ENCODE data around the gene SLC38A10. TPM values are rescaled to one million over a fixed set of nuclear protein-coding genes. Genes with fewer than 3 reads are reported as not detected.

Gene SLC38A10
- total RNA-seq, 6 donors from 2014 or later = 90.6 to 208 (median 110) TPM

GRCh38 chr17:81298325-81298990 lies 3.4 kb upstream of the SLC38A10 start:
- TF ChIP-seq POLR2AphosphoS5 (IDR thresholded peaks at IDR 0.05) (peak in 1 of 2 donors; percentile 31), EP300 (IDR thresholded peaks at IDR 0.05) (peak in 1 of 4 donors; percentile 79), CTCF (IDR thresholded peaks at IDR 0.05) (no peak), POLR2A (IDR thresholded peaks at IDR 0.05) (peak in 1 of 4 donors; percentile 23)
- peak in 1 of 2 donors; percentile 47 for ATAC-seq (ENCODE audit: low FRiP score in 2 of 2)
- Histone ChIP-seq H3K27me3 (no peaks in the 10 kb centered on the region), H3K36me3 (no peaks in the 10 kb centered on the region), H3K4me1 (peaks cover 17 to 34% (median 24%) of the 10 kb centered on the region in 4 donors), H3K4me3 (no peak overlapping the region), H3K9me3 (no peaks in the 10 kb centered on the region), H3K27ac (peak overlapping the region; percentile 27 to 70 (median 46))
- 61 to 63% methylated on average over 11 of the region's 11 CpGs for WGBS, 2 donors
- DNase-seq = peak in 1 of 2 donors; percentile 51

GRCh38 chr17:81295676-81296381 lies 722 bp upstream of the SLC38A10 start:
- Histone ChIP-seq H3K4me3 (peak overlapping the region; percentile 77 to 95 (median 80)), H3K27ac (peak overlapping the region; percentile 94 to 98 (median 96)), H3K4me1 (peaks cover 34 to 47% (median 42%) of the 10 kb centered on the region in 4 donors), H3K36me3 (no peaks in the 10 kb centered on the region), H3K27me3 (no peaks in the 10 kb centered on the region), H3K9me3 (no peaks in the 10 kb centered on the region)
- DNase-seq (peak in 1 of 2 donors; percentile 87), ATAC-seq (ENCODE audit: low FRiP score in 2 of 2) (peak in 1 of 2 donors; percentile 75)
- TF ChIP-seq CTCF (IDR thresholded peaks at IDR 0.05) (peak in 4 of 6 experiments; percentile 20 to 57 (median 40)), POLR2AphosphoS5 (IDR thresholded peaks at IDR 0.05) (peak in 1 of 2 donors; percentile 8), EP300 (IDR thresholded peaks at IDR 0.05) (no peak), POLR2A (IDR thresholded peaks at IDR 0.05) (peak in 1 of 4 donors; percentile 21)
- WGBS, 2 donors = 9 to 22% methylated on average over 17 to 22 of the region's 22 CpGs

- H3K36me3 ChIP-seq = no peaks in the 10 kb centered on the region
- H3K4me3 ChIP-seq = peak overlapping the region; percentile 77 to 95 (median 80)
- 1 to 3% methylated on average over 21 to 40 of the region's 48 CpGs for WGBS, 2 donors
- TF ChIP-seq POLR2A (IDR thresholded peaks at IDR 0.05) (no peak), CTCF (IDR thresholded peaks at IDR 0.05) (no peak), EP300 (IDR thresholded peaks at IDR 0.05) (no peak), POLR2AphosphoS5 (IDR thresholded peaks at IDR 0.05) (no peak)
- no peaks in the 10 kb centered on the region for H3K27me3 ChIP-seq
- peak; percentile 48 to 90 for DNase-seq
- peaks cover 34 to 47% (median 42%) of the 10 kb centered on the region in 4 donors for H3K4me1 ChIP-seq
- no peaks in the 10 kb centered on the region for H3K9me3 ChIP-seq
- peak overlapping the region; percentile 94 to 98 (median 96) for H3K27ac ChIP-seq
- ATAC-seq (ENCODE audit: low FRiP score in 2 of 2) = peak in 1 of 2 donors; percentile 74
Measured at GRCh38 chr17:81294512-81295030, 536 bp downstream of the SLC38A10 start.

GRCh38 chr17:81292450-81292849 lies 2.7 kb downstream of the SLC38A10 start:
- Histone ChIP-seq H3K4me1 (peaks cover 46 to 59% (median 47%) of the 10 kb centered on the region in 4 donors), H3K9me3 (no peaks in the 10 kb centered on the region), H3K27ac (peak overlapping the region in 3 of 4 donors; percentile 19 to 38 (median 37)), H3K27me3 (no peaks in the 10 kb centered on the region), H3K36me3 (peaks cover 0 to 18% (median 10%) of the 10 kb centered on the region in 4 donors), H3K4me3 (no peak overlapping the region)
- no peak for TF ChIP-seq POLR2AphosphoS5 (IDR thresholded peaks at IDR 0.05)
- no peak for TF ChIP-seq EP300 (IDR thresholded peaks at IDR 0.05)
- DNase-seq (no peak), ATAC-seq (ENCODE audit: low FRiP score in 2 of 2) (no peak)
- 59 to 69% methylated on average over 11 to 12 of the region's 12 CpGs for WGBS, 2 donors

GRCh38 chr17:81291662-81292061 lies 3.4 kb downstream of the SLC38A10 start:
- Histone ChIP-seq H3K9me3 (no peaks in the 10 kb centered on the region), H3K27me3 (no peaks in the 10 kb centered on the region), H3K4me1 (peaks cover 52 to 66% (median 55%) of the 10 kb centered on the region in 4 donors), H3K36me3 (peaks cover 0 to 26% (median 14%) of the 10 kb centered on the region in 4 donors), H3K4me3 (no peak overlapping the region), H3K27ac (peak overlapping the region in 1 of 4 donors; percentile 19)
- ATAC-seq (ENCODE audit: low FRiP score in 2 of 2) = peak; percentile 65 to 75
- TF ChIP-seq CTCF (IDR thresholded peaks at IDR 0.05) (peak; percentile 69 to 87 (median 80)), POLR2A (IDR thresholded peaks at IDR 0.05) (no peak), POLR2AphosphoS5 (IDR thresholded peaks at IDR 0.05) (no peak)
- 3 to 36% methylated on average over 7 to 16 of the region's 16 CpGs for WGBS, 2 donors
- DNase-seq = peak; percentile 86 to 88
